Transverse colon (tissue), 4 donors: ENCODE measurements around the gene RETSAT. TPM values are rescaled to one million over a fixed set of nuclear protein-coding genes. Genes with fewer than 3 reads are reported as not detected.
"Not testable (repeated sequence)": the region's sequence is repeated elsewhere in the genome, so short reads cannot be mapped to it uniquely, and the experiment has no call there.

Source experiments
- DNase-seq: peaks from one replicate; pipeline ENCODE4 v3.0.0-alpha.2; 2019
- H3K27ac ChIP-seq, 4 donors: fragments of 200-600 bp; sonication (generic); 2 replicates each; pipeline ENCODE4 v1.5.1; 2016 to 2018; ENCODE audit warnings: inconsistent platforms in 4 of 4
- H3K27me3 ChIP-seq: fragments of 200-600 bp; sonication (generic); 2 replicates; pipeline ENCODE4 v1.5.1; 2017; ENCODE audit warnings: inconsistent platforms
- H3K36me3 ChIP-seq, 4 donors: fragments of 200-600 bp; sonication (generic); 2 replicates each; pipeline ENCODE4 v1.5.1; 2017 to 2019; ENCODE audit warnings: inconsistent platforms in 4 of 4
- H3K4me1 ChIP-seq, 4 donors: fragments of 200-600 bp; sonication (generic); 2 replicates each; pipeline ENCODE4 v1.5.1; 2017 to 2020; ENCODE audit warnings: inconsistent platforms in 4 of 4
- H3K4me3 ChIP-seq, 4 donors: fragments of 200-600 bp; sonication (generic); 1 replicate in 1 of 4; 2 replicates in 3 of 4; pipeline versions ENCODE4 v1.5.1 to v1.6.1; 2017 to 2019; ENCODE audit warnings: inconsistent platforms in 4 of 4
- H3K9me3 ChIP-seq, 2 donors: fragments of 200-600 bp; sonication (generic); 2 replicates each; pipeline ENCODE4 v1.5.1; 2017 to 2019; ENCODE audit warnings: inconsistent platforms in 2 of 2
- EP300 ChIP-seq: sonication (generic); formaldehyde crosslinking; IDR thresholded peaks from one replicate; pipeline ENCODE4 v1.6.1; 2017; ENCODE audit warnings: antibody characterized with exemption, low read depth
- POLR2A ChIP-seq: fragments of 450-650 bp; IDR thresholded peaks from one replicate; pipeline ENCODE4 v1.6.1; 2016; ENCODE audit warnings: antibody characterized with exemption, mild to moderate bottlenecking, moderate library complexity
- POLR2AphosphoS5 ChIP-seq, 3 donors: sonication (generic); formaldehyde crosslinking; IDR thresholded peaks; one replicate each; pipeline ENCODE4 v1.6.1; 2016; ENCODE audit warnings: antibody characterized with exemption in 3 of 3
- WGBS, 2 donors: methylation state at CpG; one replicate each; pipeline ENCODE4 v1.1.5; 2018; ENCODE audit warnings: low coverage in 1 of 2; 5-methylcytosine and 5-hydroxymethylcytosine counted together
- in situ Hi-C, 4 donors: fragments of 200-750 bp; cut with MboI; loops; one replicate each; pipeline versions ENCODE4 v1.15.0 to v1.15.1; 2017; ENCODE audit warnings: low sequenced_read_pairs in 3 of 4, low pct_ligation_motif_present in 1 of 4, low pct_unique_long_range_greater_than_20kb in 1 of 4
- intact Hi-C: fragments of 100-400 bp; cut with DNase I; formaldehyde crosslinking; loops from one replicate; pipeline ENCODE4 v1.15.1; 2023; ENCODE audit warnings: low total_unique reads
- total RNA-seq, 4 donors: library from RNA; depleted of rRNA; stranded (reverse); fragments of >200 nt; gene quantifications; one replicate each; pipeline ENCODE4 v1.1.0, GENCODE V29; 2016
- TF ChIP-seq, protein P1 (sequence below), 5 experiments: fragments of 200-600 bp in 3 of 5; fragments of 450-650 bp in 2 of 5; sonication (generic) in 3 of 5; IDR thresholded peaks; 1 replicate in 2 of 5; 2 replicates in 3 of 5; pipeline ENCODE4 v1.5.1; 2016 to 2017; ENCODE audit warnings: antibody characterized with exemption in 5 of 5, inconsistent platforms in 3 of 5, mild to moderate bottlenecking in 2 of 5, moderate library complexity in 1 of 5

RETSAT gene
- total RNA-seq, 4 donors from 2014 or later = 109 to 638 (median 330) TPM

DNA sequence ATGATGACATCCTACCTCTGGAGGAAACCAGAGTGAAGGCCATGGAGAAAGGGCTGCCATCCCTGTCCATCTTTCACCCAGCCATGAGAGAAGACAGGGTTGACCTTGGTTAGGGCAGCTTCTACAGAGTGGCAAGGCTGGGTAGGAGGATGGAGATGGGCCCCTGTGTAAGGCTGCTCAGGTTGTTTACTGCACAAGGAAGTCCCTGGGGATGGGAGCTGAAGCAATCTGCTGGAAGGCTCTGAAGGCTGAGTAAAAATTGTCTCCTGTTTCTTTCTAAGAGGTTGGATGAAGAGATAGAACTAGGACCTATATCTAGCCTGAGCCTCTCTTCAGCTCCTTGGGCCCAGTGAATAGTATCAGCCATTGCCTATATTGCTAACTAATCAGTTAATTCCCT, 14.6 kb upstream of the RETSAT start:
- in situ Hi-C loops = no loop called here
- Histone ChIP-seq H3K4me3 (no peak overlapping the region), H3K27me3 (no peaks in the 10 kb centered on the region), H3K4me1 (peaks cover 0 to 8% (median 2%) of the 10 kb centered on the region in 4 donors), H3K27ac (no peak overlapping the region), H3K36me3 (peaks cover 0 to 19% (median 0%) of the 10 kb centered on the region in 4 donors), H3K9me3 (no peaks in the 10 kb centered on the region)
- TF ChIP-seq EP300 (no peak), POLR2A (no peak), POLR2AphosphoS5 (IDR thresholded peaks at IDR 0.05) (no peak)
- TF ChIP-seq, protein P1, sequence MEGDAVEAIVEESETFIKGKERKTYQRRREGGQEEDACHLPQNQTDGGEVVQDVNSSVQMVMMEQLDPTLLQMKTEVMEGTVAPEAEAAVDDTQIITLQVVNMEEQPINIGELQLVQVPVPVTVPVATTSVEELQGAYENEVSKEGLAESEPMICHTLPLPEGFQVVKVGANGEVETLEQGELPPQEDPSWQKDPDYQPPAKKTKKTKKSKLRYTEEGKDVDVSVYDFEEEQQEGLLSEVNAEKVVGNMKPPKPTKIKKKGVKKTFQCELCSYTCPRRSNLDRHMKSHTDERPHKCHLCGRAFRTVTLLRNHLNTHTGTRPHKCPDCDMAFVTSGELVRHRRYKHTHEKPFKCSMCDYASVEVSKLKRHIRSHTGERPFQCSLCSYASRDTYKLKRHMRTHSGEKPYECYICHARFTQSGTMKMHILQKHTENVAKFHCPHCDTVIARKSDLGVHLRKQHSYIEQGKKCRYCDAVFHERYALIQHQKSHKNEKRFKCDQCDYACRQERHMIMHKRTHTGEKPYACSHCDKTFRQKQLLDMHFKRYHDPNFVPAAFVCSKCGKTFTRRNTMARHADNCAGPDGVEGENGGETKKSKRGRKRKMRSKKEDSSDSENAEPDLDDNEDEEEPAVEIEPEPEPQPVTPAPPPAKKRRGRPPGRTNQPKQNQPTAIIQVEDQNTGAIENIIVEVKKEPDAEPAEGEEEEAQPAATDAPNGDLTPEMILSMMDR (IDR thresholded peaks at IDR 0.05) = no peak
- intact Hi-C loops = no loop called here
- DNase-seq = no peak

GRCh38 chr2:85367180-85367579, 12.9 kb upstream of the RETSAT start:
- no peak overlapping the region for H3K4me3 ChIP-seq
- no peak for TF ChIP-seq EP300
- TF ChIP-seq POLR2A = no peak
- TF ChIP-seq, protein P1 (IDR thresholded peaks at IDR 0.05) = no peak
- WGBS, 2 donors = 87 to 89% methylated on average over 5 of the region's 5 CpGs
- no peak overlapping the region for H3K27ac ChIP-seq
- DNase-seq = no peak
- peaks cover 0 to 8% (median 2%) of the 10 kb centered on the region in 4 donors for H3K4me1 ChIP-seq
- in situ Hi-C loops = no loop called here
- intact Hi-C loops = no loop called here
- no peaks in the 10 kb centered on the region for H3K9me3 ChIP-seq
- H3K27me3 ChIP-seq = no peaks in the 10 kb centered on the region
- H3K36me3 ChIP-seq = peaks cover 0 to 15% (median 4%) of the 10 kb centered on the region in 4 donors

GRCh38 chr2:85362653-85363387, 8.5 kb upstream of the RETSAT start:
- intact Hi-C loops, H3K27ac ChIP-seq, H3K9me3 ChIP-seq, DNase-seq, in situ Hi-C loops, H3K36me3 ChIP-seq, H3K4me3 ChIP-seq, H3K27me3 ChIP-seq, H3K4me1 ChIP-seq: not testable (repeated sequence)
- WGBS, 2 donors = 86 to 92% methylated on average over 4 to 5 of the region's 5 CpGs

DNA sequence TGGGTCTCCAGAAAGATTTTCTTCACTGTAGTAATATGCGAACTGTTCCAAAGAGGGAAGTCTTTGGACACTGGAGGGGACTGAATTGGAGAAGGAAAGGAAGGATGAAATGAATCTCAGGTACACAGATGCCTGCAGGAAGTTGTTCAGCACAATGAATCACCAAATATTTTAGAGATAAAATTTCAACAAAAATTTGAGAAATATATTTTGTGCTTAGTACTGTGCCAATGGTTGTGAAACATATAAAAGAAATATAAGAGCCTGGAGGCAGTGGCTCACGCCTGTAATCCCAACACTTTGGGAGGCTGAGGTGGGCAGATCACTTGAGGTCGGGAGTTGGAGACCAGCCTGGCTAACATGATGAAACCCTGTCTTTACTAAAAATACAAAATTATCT, 3.4 kb upstream of the RETSAT start:
- in situ Hi-C loops (no loop called here), intact Hi-C loops (no loop called here)
- Histone ChIP-seq H3K4me1 (peaks cover 5 to 26% (median 16%) of the 10 kb centered on the region in 4 donors), H3K27me3 (no peaks in the 10 kb centered on the region), H3K36me3 (peaks cover 0 to 8% (median 0%) of the 10 kb centered on the region in 4 donors), H3K27ac (no peak overlapping the region), H3K4me3 (no peak overlapping the region), H3K9me3 (no peaks in the 10 kb centered on the region)
- DNase-seq = no peak
- TF ChIP-seq, protein P1 (IDR thresholded peaks at IDR 0.05) = no peak
- no peak for TF ChIP-seq POLR2AphosphoS5 (IDR thresholded peaks at IDR 0.05)
- no peak for TF ChIP-seq EP300
- TF ChIP-seq POLR2A = no peak
- 88 to 94% methylated on average over 3 of the region's 3 CpGs for WGBS, 2 donors

- no peak for TF ChIP-seq POLR2AphosphoS5 (IDR thresholded peaks at IDR 0.05)
- no peak for TF ChIP-seq EP300
- TF ChIP-seq, protein P1 (IDR thresholded peaks at IDR 0.05) = no peak
- no peak for TF ChIP-seq POLR2A
- H3K4me1 ChIP-seq = peaks cover 7 to 30% (median 20%) of the 10 kb centered on the region in 4 donors
- H3K4me3 ChIP-seq = no peak overlapping the region
- in situ Hi-C loops = no loop called here
- no peaks in the 10 kb centered on the region for H3K27me3 ChIP-seq
- H3K27ac ChIP-seq = no peak overlapping the region
- intact Hi-C loops = no loop called here
- 80% methylated on average over 2 of the region's 2 CpGs; no CpG with 5 or more reads in 1 of the 2 donors for WGBS, 2 donors
- no peak for DNase-seq
- no peaks in the 10 kb centered on the region for H3K9me3 ChIP-seq
- H3K36me3 ChIP-seq = peaks cover 0 to 9% (median 2%) of the 10 kb centered on the region in 4 donors
These were observed 1.9 kb upstream of the RETSAT start for GRCh38 chr2:85356186-85356585.
